HG03060 (cell line): Measurements from ENCODE around the gene NPY2R.

Experiments used
- ATAC-seq: cut with Tn5 transposase; IDR thresholded peaks from one replicate; pipeline ENCODE4 v1.9.1; 2021; ENCODE audit warnings: low read depth, moderate number of reproducible peaks; ENCODE audit not compliant: unreplicated experiment

The NPY2R gene, protein sequence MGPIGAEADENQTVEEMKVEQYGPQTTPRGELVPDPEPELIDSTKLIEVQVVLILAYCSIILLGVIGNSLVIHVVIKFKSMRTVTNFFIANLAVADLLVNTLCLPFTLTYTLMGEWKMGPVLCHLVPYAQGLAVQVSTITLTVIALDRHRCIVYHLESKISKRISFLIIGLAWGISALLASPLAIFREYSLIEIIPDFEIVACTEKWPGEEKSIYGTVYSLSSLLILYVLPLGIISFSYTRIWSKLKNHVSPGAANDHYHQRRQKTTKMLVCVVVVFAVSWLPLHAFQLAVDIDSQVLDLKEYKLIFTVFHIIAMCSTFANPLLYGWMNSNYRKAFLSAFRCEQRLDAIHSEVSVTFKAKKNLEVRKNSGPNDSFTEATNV

DNA sequence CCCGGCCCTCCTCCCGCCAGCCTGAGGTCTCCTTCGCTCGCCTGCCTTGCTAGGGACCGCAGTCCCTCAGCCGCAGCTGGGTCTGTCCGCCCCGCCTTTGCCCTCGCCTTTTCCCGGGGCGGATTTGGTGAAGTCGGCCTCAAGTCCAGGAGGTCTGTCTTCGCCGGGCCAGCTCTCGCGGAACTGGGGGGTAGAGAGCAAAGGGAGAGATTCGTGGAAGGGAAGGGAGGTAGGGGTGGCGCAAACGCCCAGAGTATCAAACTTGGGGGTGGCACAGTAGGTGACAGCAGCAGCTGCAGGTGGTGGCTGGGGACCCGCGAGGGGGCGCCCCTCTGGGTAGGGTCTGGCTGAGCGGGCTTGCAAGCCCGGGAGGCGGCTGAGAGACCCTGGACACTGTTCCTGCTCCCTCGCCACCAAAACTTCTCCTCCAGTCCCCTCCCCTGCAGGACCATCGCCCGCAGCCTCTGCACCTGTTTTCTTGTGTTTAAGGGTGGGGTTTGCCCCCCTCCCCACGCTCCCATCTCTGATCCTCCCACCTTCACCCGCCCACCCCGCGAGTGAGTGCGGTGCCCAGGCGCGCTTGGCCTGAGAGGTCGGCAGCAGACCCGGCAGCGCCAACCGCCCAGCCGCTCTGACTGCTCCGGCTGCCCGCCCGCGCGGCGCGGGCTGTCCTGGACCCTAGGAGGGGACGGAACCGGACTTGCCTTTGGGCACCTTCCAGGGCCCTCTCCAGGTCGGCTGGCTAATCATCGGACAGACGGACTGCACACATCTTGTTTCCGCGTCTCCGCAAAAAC lies at the start of gene NPY2R:
TSS of gene NPY2R (plus strand) at position 379 of the 797 bp plus-strand sequence. CDS start 5,304 bp downstream, outside the sequence.
- no peak for ATAC-seq

DNA sequence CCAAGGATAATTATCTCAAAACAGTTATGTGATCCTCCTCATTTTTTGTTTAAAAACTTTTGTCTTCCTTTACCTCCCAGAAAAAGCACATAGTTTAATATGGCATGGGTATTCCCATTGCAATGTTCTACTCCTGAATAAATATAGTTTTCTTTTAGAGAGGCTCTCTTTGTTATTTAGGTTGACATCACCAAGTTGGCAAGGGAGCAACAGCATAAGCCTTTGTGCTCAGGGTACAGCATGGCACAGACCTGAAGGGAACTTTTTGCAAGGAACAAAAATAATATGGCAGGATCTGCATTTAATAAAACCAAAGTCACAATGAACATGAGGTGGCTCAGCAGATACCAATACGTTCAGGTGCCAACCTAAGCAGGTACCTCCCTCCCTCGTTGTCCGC lies 47.1 kb upstream of the NPY2R start:
- ATAC-seq = no peak

GRCh38 chr4:155164718-155165117 lies 43.7 kb upstream of the NPY2R start:
- ATAC-seq = no peak

DNA sequence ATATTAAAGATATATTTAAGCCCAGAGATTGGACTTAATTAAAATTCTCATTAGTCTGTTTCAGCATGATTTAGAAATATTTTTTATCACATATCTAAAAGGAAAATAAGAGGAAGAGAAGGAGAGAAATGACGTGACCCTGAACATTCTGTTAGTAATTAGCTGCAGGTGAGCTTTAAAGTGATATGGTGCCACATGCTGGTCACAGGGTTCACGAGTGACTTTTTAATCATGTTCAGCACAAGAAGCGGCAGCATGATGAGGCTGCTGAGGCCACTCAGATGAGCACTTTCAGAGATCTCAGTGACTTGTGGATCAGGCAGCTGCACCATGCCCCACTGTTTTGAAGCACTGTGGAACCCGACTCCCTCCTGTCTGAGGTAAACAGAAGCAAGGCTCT lies 37.9 kb upstream of the NPY2R start:
- no peak for ATAC-seq

GRCh38 chr4:155173371-155173770 lies 35.1 kb upstream of the NPY2R start:
- no peak for ATAC-seq

DNA sequence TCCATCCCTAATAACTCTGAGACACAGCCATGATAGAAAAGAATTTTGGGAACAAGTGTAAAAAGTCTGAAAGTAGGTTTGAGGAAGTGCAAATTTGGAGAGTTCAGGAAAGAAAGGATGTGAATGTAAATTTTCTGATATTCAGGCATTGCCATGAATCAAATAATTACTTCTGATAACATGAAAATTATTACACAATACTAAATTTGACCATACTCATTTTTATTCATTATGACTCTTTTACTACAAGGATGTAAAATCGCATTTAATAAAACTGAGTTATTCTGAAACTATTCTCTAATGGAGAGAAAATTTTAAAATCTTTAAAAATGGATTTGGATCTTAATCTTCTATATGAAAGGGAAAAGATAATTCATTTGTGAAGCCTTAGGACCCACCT lies 33.8 kb upstream of the NPY2R start:
- ATAC-seq = no peak

- ATAC-seq = no peak
Measured at GRCh38 chr4:155179216-155179615, 29.2 kb upstream of the NPY2R start.

DNA sequence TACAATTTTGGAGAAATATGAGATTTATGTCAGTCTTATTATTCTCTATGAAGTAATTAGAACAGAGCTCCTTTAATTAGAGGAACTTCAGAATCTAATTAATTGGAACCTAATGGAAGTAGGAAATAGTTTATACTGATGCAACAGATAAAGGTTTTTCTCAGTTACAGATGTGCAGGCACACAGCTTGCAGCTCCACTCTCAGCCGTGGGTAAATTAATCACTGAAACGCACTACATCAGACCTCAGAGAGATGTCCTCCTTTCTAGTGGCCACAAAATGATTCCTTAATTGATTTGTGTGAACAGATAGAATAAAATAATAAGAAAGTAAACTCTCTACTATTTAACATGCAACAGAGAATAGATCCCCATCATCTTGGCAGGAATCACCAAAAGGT lies 21.5 kb upstream of the NPY2R start:
- ATAC-seq = no peak

GRCh38 chr4:155187989-155188388 lies 20.4 kb upstream of the NPY2R start:
- no peak for ATAC-seq

- no peak for ATAC-seq
Measured at GRCh38 chr4:155190099-155190498, 18.3 kb upstream of the NPY2R start.

DNA sequence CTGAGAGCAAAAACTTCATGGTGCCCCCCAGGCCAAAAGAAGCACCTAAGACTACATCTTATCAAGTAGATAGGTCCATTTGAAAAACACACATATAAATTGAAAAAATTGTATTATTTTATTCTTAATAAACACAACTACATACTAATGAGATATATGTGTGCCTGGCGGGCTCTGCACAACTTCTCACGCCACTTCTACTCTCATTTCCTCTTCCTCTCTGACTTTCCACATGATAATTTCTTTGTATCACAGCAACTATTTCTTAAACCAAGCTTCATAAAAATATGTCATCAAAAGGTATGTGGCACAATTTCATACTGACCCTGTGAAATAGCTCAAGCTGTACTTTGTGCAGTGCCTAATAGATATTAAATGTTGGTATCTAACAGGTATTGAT lies 10.7 kb upstream of the NPY2R start:
- no peak for ATAC-seq

DNA sequence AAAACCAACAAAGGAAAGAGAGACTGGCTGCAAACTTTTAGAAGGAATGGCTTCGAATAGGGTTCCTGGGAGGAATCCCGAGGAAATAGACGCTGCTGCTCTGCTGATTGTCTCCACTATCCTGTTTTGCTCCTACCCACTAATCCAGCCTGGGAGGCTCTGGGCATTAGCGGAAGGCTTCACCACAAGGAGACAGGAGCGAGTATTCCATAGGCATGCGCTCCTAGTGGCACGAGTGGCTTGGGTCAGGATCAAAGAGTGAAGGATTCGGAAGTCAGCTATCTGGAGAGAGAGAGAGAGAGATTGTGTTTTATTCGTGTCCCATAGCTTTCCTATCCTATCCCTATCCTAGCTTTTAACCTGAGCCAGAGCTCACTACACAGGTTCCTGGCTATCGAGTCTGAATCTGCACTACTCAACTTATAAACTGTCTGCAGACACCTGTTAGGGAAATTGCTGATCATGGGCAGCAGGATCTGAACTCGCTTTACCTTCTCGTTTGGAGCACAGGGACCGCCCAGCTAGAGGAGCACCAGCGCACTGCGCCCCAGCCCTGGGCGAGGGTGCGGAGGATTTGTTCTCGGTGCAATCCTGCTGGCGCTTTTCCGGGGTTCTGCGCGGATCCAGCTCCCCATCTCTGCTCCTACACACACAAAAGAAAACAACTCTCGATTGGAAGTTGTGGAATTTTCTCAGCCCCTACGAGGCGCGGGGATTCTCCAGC lies 740 bp upstream of the NPY2R start:
- ATAC-seq = no peak

DNA sequence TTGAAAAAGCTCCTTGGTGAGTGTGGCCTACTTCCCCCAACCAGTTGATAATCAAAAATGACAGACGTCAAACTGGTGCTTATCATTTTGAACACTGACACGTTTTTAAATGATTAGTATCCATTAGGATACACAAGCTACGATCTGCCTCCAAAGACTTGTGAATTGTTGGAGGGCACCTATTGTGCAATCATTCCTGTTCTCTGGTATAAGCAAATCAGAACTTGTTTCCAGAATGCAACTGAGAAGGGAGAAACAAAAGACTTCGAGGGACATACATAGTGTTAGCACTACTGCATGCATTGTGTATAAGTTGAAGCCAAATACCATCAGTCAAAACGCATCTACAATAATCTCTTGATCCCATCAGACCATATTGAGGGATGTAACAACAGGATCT lies 11.6 kb downstream of the NPY2R start:
- ATAC-seq = no peak

DNA sequence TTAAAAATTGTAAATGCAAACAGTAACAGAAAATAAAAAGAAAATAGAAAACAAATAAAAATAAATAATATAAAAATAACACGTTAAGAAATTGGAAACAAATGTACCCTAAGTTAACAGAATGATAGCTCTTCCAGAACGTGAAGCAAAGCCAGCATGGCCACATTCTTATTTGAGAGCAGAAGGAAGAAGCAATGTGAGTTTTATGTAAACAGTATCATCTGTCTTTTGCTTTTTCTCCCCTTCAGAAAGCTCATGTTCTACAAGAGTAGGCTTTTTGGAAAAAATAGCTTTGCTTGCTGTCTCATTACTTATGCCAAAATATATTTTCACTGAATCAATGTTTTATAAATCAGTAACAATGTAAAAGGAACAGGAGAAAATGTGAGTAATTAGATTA lies 18.7 kb downstream of the NPY2R start:
- no peak for ATAC-seq

- no peak for ATAC-seq
Measured at GRCh38 chr4:155228713-155229112, 20.3 kb downstream of the NPY2R start.

DNA sequence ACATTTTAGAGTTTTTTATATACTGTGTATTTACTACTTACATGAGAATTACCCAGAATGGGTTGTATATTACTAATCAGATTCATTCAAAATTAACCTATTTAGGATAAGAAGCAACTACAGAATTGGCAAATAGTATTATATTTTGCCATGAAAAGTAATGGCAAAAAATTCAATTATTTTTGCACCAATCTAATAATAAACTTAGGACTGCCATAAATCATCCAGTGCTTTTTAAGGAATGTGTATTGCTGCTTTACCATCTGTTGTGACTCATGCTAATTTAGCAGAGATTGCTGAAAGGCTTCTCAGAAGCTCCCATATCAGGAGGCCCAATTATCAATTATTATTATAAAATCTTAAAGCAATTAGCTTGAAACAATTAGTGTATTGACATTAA lies 24.0 kb downstream of the NPY2R start:
- ATAC-seq = no peak

- ATAC-seq = no peak
Measured at GRCh38 chr4:155234206-155234605, 25.8 kb downstream of the NPY2R start.

DNA sequence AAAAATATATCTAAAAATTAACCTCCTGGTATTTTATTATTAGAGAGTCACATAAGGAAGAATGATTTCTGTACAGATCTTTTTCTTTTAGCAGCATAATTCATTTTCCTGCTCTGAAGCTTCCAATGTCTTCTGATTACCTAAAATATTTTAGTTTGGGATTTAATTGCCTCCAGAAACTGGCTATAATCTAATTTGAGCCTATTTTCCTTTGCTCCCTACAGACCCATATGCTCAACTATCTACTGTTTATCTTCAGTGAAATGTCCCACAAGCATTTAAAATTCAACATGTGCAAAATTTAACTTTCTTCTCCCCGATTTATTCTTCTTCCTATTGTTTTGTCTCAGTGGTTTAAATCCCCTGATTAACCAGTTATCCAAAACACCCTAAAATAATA lies 29.1 kb downstream of the NPY2R start:
- no peak for ATAC-seq

DNA sequence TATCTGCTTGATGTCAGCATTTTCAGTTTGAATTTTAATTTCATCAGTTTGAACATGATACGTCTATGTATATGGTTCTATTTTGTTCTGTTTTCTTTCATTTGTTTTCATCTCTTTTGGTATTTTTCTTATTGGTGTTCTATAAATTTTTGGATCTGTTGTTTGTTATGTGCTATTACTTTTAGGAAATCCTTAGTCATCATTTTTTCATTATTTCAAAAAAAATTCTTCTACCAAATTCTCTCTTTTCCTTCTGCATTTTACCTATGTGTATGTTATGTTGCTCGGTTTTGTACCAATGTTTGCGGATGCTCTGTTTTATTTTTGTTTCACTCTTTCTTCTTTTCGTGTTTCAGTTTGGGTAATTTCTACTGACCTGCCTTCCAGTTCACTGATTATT lies 32.8 kb downstream of the NPY2R start:
- ATAC-seq = no peak

DNA sequence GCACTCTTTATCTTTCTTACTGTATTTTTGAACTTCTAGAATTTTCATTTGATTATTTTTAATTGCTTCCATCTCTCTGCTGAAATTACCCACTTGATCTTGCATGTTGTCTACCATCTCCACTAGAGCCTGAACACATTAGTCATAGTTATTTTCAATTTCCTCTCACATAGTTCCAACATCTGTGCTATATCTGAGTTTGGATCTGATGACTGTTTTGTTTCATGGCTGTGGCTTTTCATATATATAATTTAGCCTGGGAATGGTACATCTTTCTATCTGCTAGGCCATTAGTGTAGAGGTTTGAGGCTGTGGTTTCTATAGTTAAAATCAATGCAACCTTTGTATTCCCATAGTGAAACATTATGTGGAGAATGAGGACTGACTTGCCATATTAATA lies 33.2 kb downstream of the NPY2R start:
- ATAC-seq = no peak

DNA sequence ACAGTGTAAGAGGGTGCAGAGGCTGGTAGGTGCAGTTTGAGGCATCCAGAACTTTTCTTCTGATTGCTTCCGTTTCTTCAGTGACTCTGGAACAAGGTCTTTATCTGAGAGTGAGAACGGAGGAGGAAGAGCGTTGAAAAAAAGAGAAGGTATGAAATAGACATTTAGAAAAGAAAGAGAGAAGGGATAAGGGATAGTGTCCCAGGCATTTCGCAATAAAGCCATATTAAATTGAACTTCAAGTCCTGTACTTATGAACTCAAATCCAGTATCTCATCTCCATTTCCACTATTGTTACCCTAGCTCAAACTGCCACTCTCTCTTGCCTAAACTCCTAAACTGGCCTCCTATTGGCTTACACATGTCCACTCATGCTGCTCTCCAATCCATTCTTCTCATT lies 36.7 kb downstream of the NPY2R start:
- ATAC-seq = no peak
